Peyer's patch (tissue), 4 donors: Measurements from ENCODE around the gene KYAT1.

ENCODE experiments used
- CTCF ChIP-seq, 6 experiments: fragments of 450-650 bp in 4 of 6; fragments of 200-600 bp in 2 of 6; sonication (generic) in 1 of 6; IDR thresholded peaks; one replicate each; pipeline ENCODE4 v1.5.1; 2017 to 2019; ENCODE audit warnings: antibody characterized with exemption in 6 of 6, mild to moderate bottlenecking in 3 of 6, moderate library complexity in 1 of 6
- POLR2A ChIP-seq, 2 donors: fragments of 450-650 bp; IDR thresholded peaks; one replicate each; pipeline ENCODE4 v1.5.1; 2017; ENCODE audit warnings: antibody characterized with exemption in 2 of 2, mild to moderate bottlenecking in 2 of 2, moderate library complexity in 2 of 2

- TF ChIP-seq CTCF (IDR thresholded peaks at IDR 0.05) (no peak), POLR2A (IDR thresholded peaks at IDR 0.05) (no peak)
Observed at GRCh38 chr9:128809831-128810230, 71.9 kb downstream of the KYAT1 start.
